Measurements from ENCODE around the gene DCLK2. TPM values are rescaled to one million over a fixed set of nuclear protein-coding genes. Genes with fewer than 3 reads are reported as not detected.

Gene DCLK2
- total RNA-seq, 1 experiment from 2014 or later, result 1.2 TPM

DNA sequence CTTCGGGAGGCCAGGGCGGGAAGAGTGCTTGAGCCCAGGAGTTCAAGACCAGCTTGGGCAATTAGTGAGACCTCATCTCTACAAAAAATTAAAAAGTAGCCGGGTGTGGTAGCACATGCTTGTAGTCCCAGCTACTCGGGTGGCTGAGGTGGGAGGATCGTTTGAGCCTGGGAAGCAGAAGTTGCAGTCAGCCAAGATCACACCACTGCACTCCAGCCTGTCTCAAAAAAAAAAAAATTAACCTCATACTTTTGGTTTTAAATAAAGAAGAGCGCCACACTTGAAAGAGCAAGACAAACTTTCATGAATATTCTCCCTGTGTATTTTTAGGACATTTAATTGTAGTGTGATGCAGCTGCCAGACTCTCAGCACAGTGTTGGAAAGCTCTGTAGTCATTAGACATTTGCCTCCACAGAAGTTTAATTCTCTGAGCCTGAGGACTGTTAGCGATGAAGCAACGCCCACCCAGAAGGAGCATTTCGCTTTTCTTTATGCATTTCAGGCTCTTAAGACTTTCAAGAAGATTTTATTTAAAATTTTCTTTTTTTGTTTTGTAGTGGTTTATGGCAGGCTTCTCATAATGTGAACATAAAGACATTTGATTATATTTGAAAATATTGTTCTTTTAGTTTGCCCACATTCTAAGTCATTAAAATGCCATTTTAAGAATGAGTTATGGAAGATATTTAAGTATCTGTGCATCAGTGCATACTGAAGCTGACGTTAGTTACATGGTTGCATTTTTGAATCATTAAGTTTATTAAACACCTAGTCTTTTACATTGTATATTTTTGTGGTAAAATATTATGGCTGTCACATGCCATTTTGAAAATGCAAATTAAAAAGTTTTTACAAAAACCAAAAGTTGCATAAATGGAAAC lies 45.8 kb downstream of the DCLK2 start:
- DNase-seq (no peak), ATAC-seq (no peak)
- Histone ChIP-seq H3K27ac (ENCODE audit: low read length) (no peak overlapping the region), H3K4me3 (ENCODE audit: low read length) (no peak overlapping the region), H3K36me3 (ENCODE audit: low read depth, low read length) (no peaks in the 10 kb centered on the region; the same call in 1 of the 2 replicates), H3K9ac (ENCODE audit: low read length) (no peak overlapping the region), H3K4me2 (ENCODE audit: low read length) (no peak overlapping the region), H3K9me2 (replicated peaks; ENCODE audit: low read length) (no peaks in the 10 kb centered on the region), H3F3A (ENCODE audit: low read length, unreplicated experiment) (peaks cover 3% of the 10 kb centered on the region), H4K20me1 (ENCODE audit: low read length) (no peaks in the 10 kb centered on the region), H3K9me3 (ENCODE audit: low read length) (no peaks in the 10 kb centered on the region), H2AFZ (ENCODE audit: low read length) (no peak overlapping the region), H3K4me1 (ENCODE audit: insufficient read depth, low read length) (peaks cover 43% of the 10 kb centered on the region), H3K27me3 (ENCODE audit: low read length) (no peaks in the 10 kb centered on the region), H3K79me2 (ENCODE audit: low read length) (no peaks in the 10 kb centered on the region)
- intact Hi-C loops (cut with micrococcal nuclease), result no loop called here
- BruUV-seq (replicated peaks), result no TSS peak
- TF ChIP-seq CTCF (conservative IDR thresholded peaks at IDR 0.05; ENCODE audit: low read depth, low read length), result no peak
- TF ChIP-seq EZH2phosphoT487 (IDR thresholded peaks at IDR 0.05; ENCODE audit: borderline replicate concordance, low read length), result no peak
- no peak for TF ChIP-seq EZH2 (IDR thresholded peaks at IDR 0.05; ENCODE audit: low read length, unreplicated experiment)
- ChIA-PET CTCF (no interaction called here), POLR2A (ENCODE audit: unreplicated experiment) (no interaction called here)

DNA sequence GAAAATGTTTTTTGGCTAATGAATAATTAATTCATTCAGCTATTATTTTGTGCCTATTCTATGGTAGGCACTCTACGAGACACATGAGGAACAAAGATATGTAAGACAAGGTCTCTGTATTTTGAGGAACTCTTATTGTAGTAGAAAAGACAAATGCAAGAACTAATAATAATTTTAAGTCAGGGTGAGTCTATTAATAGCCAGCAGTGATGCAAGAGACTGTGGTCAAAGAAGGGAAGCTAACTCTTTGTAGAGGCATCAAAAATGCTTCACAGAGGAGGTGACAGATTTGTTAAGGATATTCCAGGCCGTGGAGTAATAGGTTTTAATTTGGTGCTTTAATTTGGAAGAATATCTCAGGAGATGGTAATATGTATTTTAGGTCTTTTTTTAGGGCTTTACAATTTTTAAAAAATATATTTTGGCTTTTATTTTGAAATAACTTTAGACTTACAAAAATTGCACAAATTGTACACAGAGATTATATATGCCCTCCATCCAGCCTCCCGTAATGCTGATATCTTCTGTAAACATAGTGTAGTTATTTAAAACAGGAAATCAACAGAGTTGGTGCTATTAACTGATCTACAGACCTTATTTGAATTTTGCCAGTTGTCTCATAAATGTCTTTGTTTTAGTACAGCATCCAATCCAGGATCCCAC lies 48.1 kb downstream of the DCLK2 start:
- Histone ChIP-seq H3K4me1 (ENCODE audit: insufficient read depth, low read length) (peaks cover 32% of the 10 kb centered on the region), H3K79me2 (ENCODE audit: low read length) (no peaks in the 10 kb centered on the region), H3K27ac (ENCODE audit: low read length) (peak overlapping the region; percentile 54), H3K4me2 (ENCODE audit: low read length) (peak overlapping the region; percentile 75), H3K9me3 (ENCODE audit: low read length) (no peaks in the 10 kb centered on the region), H3K4me3 (ENCODE audit: low read length) (peak overlapping the region; percentile 43; the same call in 1 of the 2 replicates), H4K20me1 (ENCODE audit: low read length) (no peaks in the 10 kb centered on the region), H2AFZ (ENCODE audit: low read length) (0 out of 2 replicates have a peak overlapping the region, but pooled peaks have one; percentile 13), H3K9ac (ENCODE audit: low read length) (no peak overlapping the region), H3K9me2 (replicated peaks; ENCODE audit: low read length) (no peaks in the 10 kb centered on the region), H3F3A (ENCODE audit: low read length, unreplicated experiment) (peaks cover 3% of the 10 kb centered on the region), H3K27me3 (ENCODE audit: low read length) (no peaks in the 10 kb centered on the region), H3K36me3 (ENCODE audit: low read depth, low read length) (no peaks in the 10 kb centered on the region; the same call in 1 of the 2 replicates)
- CTCF ChIA-PET, result no interaction called here
- TF ChIP-seq EZH2 (IDR thresholded peaks at IDR 0.05; ENCODE audit: low read length, unreplicated experiment), result no peak
- TF ChIP-seq CTCF (conservative IDR thresholded peaks at IDR 0.05; ENCODE audit: low read depth, low read length), result no peak
- no peak for TF ChIP-seq EZH2phosphoT487 (IDR thresholded peaks at IDR 0.05; ENCODE audit: borderline replicate concordance, low read length)
- POLR2A ChIA-PET (ENCODE audit: unreplicated experiment), result no interaction called here
- intact Hi-C loops (cut with micrococcal nuclease), result no loop called here
- ATAC-seq, result peak; percentile 50
- peak; percentile 9 for DNase-seq
- no TSS peak for BruUV-seq (replicated peaks)
